ENCODE data around the gene LRATD1.

Gene LRATD1

GRCh38 chr2:14632133-14632936 is at the start of gene LRATD1:
TSS of gene LRATD1 (plus strand) at chr2:14632717. CDS start at chr2:14633980, 1,263 bp downstream.
- H3K9me3 Mint-ChIP-seq = peaks cover 0 to 5% of the 10 kb centered on the region in 2 donors
- H3K27ac Mint-ChIP-seq = peak within 1 kb of the TSS; percentile 85
- H3K4me1 Mint-ChIP-seq = peaks cover 2 to 5% of the 10 kb centered on the region in 2 donors
- H3K4me3 Mint-ChIP-seq = no peak within 1 kb of the TSS
- H3K36me3 Mint-ChIP-seq = no peaks in the 10 kb centered on the region
- DNase-seq = no peak
- H3K27me3 Mint-ChIP-seq = peaks cover 43 to 79% of the 10 kb centered on the region in 2 donors
- no peak for ATAC-seq (replicated peaks)

- H3K27ac Mint-ChIP-seq = no peak overlapping the region
Measured at GRCh38 chr2:14583059-14583458, 49.5 kb upstream of the LRATD1 start.

GRCh38 chr2:14583802-14584201 is 48.7 kb upstream of the LRATD1 start:
- Mint-ChIP-seq H3K4me1 (no peaks in the 10 kb centered on the region), H3K27ac (no peak overlapping the region), H3K27me3 (no peaks in the 10 kb centered on the region), H3K4me3 (no peak overlapping the region), H3K36me3 (no peaks in the 10 kb centered on the region), H3K9me3 (no peaks in the 10 kb centered on the region)
- DNase-seq = no peak
- no peak for ATAC-seq (replicated peaks)

More at GRCh38 chr2:14583059-14583458, 49.5 kb upstream of the LRATD1 start:
- DNase-seq = no peak
- no peaks in the 10 kb centered on the region for H3K9me3 Mint-ChIP-seq
- no peak for ATAC-seq (replicated peaks)
- H3K4me1 Mint-ChIP-seq = no peaks in the 10 kb centered on the region
- H3K36me3 Mint-ChIP-seq = no peaks in the 10 kb centered on the region
- H3K27me3 Mint-ChIP-seq = no peaks in the 10 kb centered on the region
- no peak overlapping the region for H3K4me3 Mint-ChIP-seq

GRCh38 chr2:14587119-14587518 is 45.4 kb upstream of the LRATD1 start:
- Mint-ChIP-seq H3K36me3 (no peaks in the 10 kb centered on the region), H3K27ac (no peak overlapping the region), H3K4me3 (no peak overlapping the region), H3K9me3 (no peaks in the 10 kb centered on the region), H3K4me1 (no peaks in the 10 kb centered on the region), H3K27me3 (no peaks in the 10 kb centered on the region)
- ATAC-seq (replicated peaks) = no peak
- no peak for DNase-seq

- Mint-ChIP-seq H3K9me3 (peaks cover 0 to 2% of the 10 kb centered on the region in 2 donors), H3K4me1 (no peaks in the 10 kb centered on the region), H3K27ac (no peak overlapping the region), H3K36me3 (no peaks in the 10 kb centered on the region), H3K27me3 (no peaks in the 10 kb centered on the region), H3K4me3 (no peak overlapping the region)
- ATAC-seq (replicated peaks) = no peak
- DNase-seq = no peak
Measured at GRCh38 chr2:14601156-14601770, 31.3 kb upstream of the LRATD1 start.

GRCh38 chr2:14602309-14602708 is 30.2 kb upstream of the LRATD1 start:
- H3K4me3 Mint-ChIP-seq = no peak overlapping the region
- no peaks in the 10 kb centered on the region for H3K36me3 Mint-ChIP-seq
- H3K9me3 Mint-ChIP-seq = peaks cover 0 to 2% of the 10 kb centered on the region in 2 donors

GRCh38 chr2:14603676-14604075 is 28.8 kb upstream of the LRATD1 start:
- no peaks in the 10 kb centered on the region for H3K4me1 Mint-ChIP-seq
- H3K4me3 Mint-ChIP-seq = no peak overlapping the region
- no peak overlapping the region for H3K27ac Mint-ChIP-seq
- no peaks in the 10 kb centered on the region for H3K27me3 Mint-ChIP-seq
- no peaks in the 10 kb centered on the region for H3K9me3 Mint-ChIP-seq
- H3K36me3 Mint-ChIP-seq = no peaks in the 10 kb centered on the region
- ATAC-seq (replicated peaks) (no peak), DNase-seq (no peak)

More at GRCh38 chr2:14602309-14602708, 30.2 kb upstream of the LRATD1 start:
- no peaks in the 10 kb centered on the region for H3K4me1 Mint-ChIP-seq
- no peaks in the 10 kb centered on the region for H3K27me3 Mint-ChIP-seq
- H3K27ac Mint-ChIP-seq = no peak overlapping the region
- DNase-seq = no peak
- no peak for ATAC-seq (replicated peaks)

- no peak for DNase-seq
- H3K4me3 Mint-ChIP-seq = no peak overlapping the region
- H3K4me1 Mint-ChIP-seq = no peaks in the 10 kb centered on the region
- ATAC-seq (replicated peaks) = no peak
- no peaks in the 10 kb centered on the region for H3K36me3 Mint-ChIP-seq
- no peak overlapping the region for H3K27ac Mint-ChIP-seq
- no peaks in the 10 kb centered on the region for H3K27me3 Mint-ChIP-seq
- peaks cover 0 to 2% of the 10 kb centered on the region in 2 donors for H3K9me3 Mint-ChIP-seq
Measured at GRCh38 chr2:14608245-14608644, 24.3 kb upstream of the LRATD1 start.

- Mint-ChIP-seq H3K36me3 (no peaks in the 10 kb centered on the region), H3K9me3 (peaks cover 0 to 2% of the 10 kb centered on the region in 2 donors), H3K4me1 (no peaks in the 10 kb centered on the region), H3K27ac (no peak overlapping the region), H3K4me3 (no peak overlapping the region), H3K27me3 (no peaks in the 10 kb centered on the region)
- DNase-seq (no peak), ATAC-seq (replicated peaks) (no peak)
Measured at GRCh38 chr2:14614017-14614416, 18.5 kb upstream of the LRATD1 start.

- no peaks in the 10 kb centered on the region for H3K27me3 Mint-ChIP-seq
- DNase-seq = no peak
- ATAC-seq (replicated peaks) = no peak
- H3K9me3 Mint-ChIP-seq = peaks cover 3 to 4% of the 10 kb centered on the region in 2 donors
- no peaks in the 10 kb centered on the region for H3K36me3 Mint-ChIP-seq
- no peaks in the 10 kb centered on the region for H3K4me1 Mint-ChIP-seq
- H3K27ac Mint-ChIP-seq = no peak overlapping the region
- no peak overlapping the region for H3K4me3 Mint-ChIP-seq
Measured at GRCh38 chr2:14615121-14615520, 17.4 kb upstream of the LRATD1 start.

- no peaks in the 10 kb centered on the region for H3K27me3 Mint-ChIP-seq
- H3K9me3 Mint-ChIP-seq = peaks cover 3 to 4% of the 10 kb centered on the region in 2 donors
- no peak overlapping the region for H3K27ac Mint-ChIP-seq
- H3K4me3 Mint-ChIP-seq = no peak overlapping the region
- H3K36me3 Mint-ChIP-seq = no peaks in the 10 kb centered on the region
- no peaks in the 10 kb centered on the region for H3K4me1 Mint-ChIP-seq
- DNase-seq (no peak), ATAC-seq (replicated peaks) (no peak)
Measured at GRCh38 chr2:14615760-14616159, 16.8 kb upstream of the LRATD1 start.

GRCh38 chr2:14616342-14616741 is 16.2 kb upstream of the LRATD1 start:
- no peak overlapping the region for H3K4me3 Mint-ChIP-seq

GRCh38 chr2:14616950-14617349 is 15.6 kb upstream of the LRATD1 start:
- H3K27me3 Mint-ChIP-seq = peaks cover 0 to 4% of the 10 kb centered on the region in 2 donors
- no peaks in the 10 kb centered on the region for H3K36me3 Mint-ChIP-seq
- ATAC-seq (replicated peaks) (no peak), DNase-seq (no peak)
- no peak overlapping the region for H3K4me3 Mint-ChIP-seq
- no peak overlapping the region for H3K27ac Mint-ChIP-seq
- peaks cover 2 to 7% of the 10 kb centered on the region in 2 donors for H3K9me3 Mint-ChIP-seq
- no peaks in the 10 kb centered on the region for H3K4me1 Mint-ChIP-seq

More at GRCh38 chr2:14616342-14616741, 16.2 kb upstream of the LRATD1 start:
- no peak for ATAC-seq (replicated peaks)
- no peak overlapping the region for H3K27ac Mint-ChIP-seq
- H3K4me1 Mint-ChIP-seq = no peaks in the 10 kb centered on the region
- peaks cover 0 to 3% of the 10 kb centered on the region in 2 donors for H3K27me3 Mint-ChIP-seq
- H3K36me3 Mint-ChIP-seq = no peaks in the 10 kb centered on the region
- H3K9me3 Mint-ChIP-seq = peaks cover 2 to 6% of the 10 kb centered on the region in 2 donors
- DNase-seq = no peak

GRCh38 chr2:14619441-14619840 is 13.1 kb upstream of the LRATD1 start:
- no peak overlapping the region for H3K4me3 Mint-ChIP-seq
- peaks cover 2 to 7% of the 10 kb centered on the region in 2 donors for H3K9me3 Mint-ChIP-seq
- no peaks in the 10 kb centered on the region for H3K36me3 Mint-ChIP-seq
- no peaks in the 10 kb centered on the region for H3K4me1 Mint-ChIP-seq
- no peak for DNase-seq
- peaks cover 0 to 4% of the 10 kb centered on the region in 2 donors for H3K27me3 Mint-ChIP-seq
- H3K27ac Mint-ChIP-seq = no peak overlapping the region
- no peak for ATAC-seq (replicated peaks)

- no peak overlapping the region for H3K27ac Mint-ChIP-seq
- no peaks in the 10 kb centered on the region for H3K36me3 Mint-ChIP-seq
- DNase-seq (no peak), ATAC-seq (replicated peaks) (no peak)
- H3K9me3 Mint-ChIP-seq = peaks cover 2 to 7% of the 10 kb centered on the region in 2 donors
- peaks cover 0 to 4% of the 10 kb centered on the region in 2 donors for H3K27me3 Mint-ChIP-seq
- H3K4me3 Mint-ChIP-seq = no peak overlapping the region
- H3K4me1 Mint-ChIP-seq = no peaks in the 10 kb centered on the region
Measured at GRCh38 chr2:14621114-14621513, 11.4 kb upstream of the LRATD1 start.
